ENCODE data around the gene LILRB4.

GRCh38 chr19:54646331-54646841 lies 16.4 kb upstream of the LILRB4 start:
- TF ChIP-seq CTCF (IDR thresholded peaks at IDR 0.05), result no peak
- no peak for TF ChIP-seq EZH2phosphoT487 (IDR thresholded peaks at IDR 0.05)
- no peak for TF ChIP-seq EZH2 (IDR thresholded peaks at IDR 0.05)
